Mucosa of descending colon (tissue), 3 donors: ENCODE data around the gene KSR2. TPM values are rescaled to one million over a fixed set of nuclear protein-coding genes. Genes with fewer than 3 reads are reported as not detected.

ENCODE experiments used
- ATAC-seq: fragments of 200-7000 bp; cut with Tn5 transposase; one replicate; pipeline ENCODE4 v1.9.1; 2020; ENCODE audit warnings: mild to moderate bottlenecking, moderate library complexity
- DNase-seq, 3 donors: peaks; one replicate each; pipeline ENCODE4 v3.0.0-alpha.2; 2020
- H3K36me3 ChIP-seq: fragments of 200-600 bp; one replicate; pipeline ENCODE4 v1.8.0; 2021; ENCODE audit warnings: low read depth, mild to moderate bottlenecking
- H3K4me1 ChIP-seq: fragments of 200-600 bp; one replicate; pipeline ENCODE4 v1.8.0; 2021; ENCODE audit warnings: low read depth, mild to moderate bottlenecking
- H3K4me3 ChIP-seq: fragments of 200-600 bp; one replicate; pipeline ENCODE4 v1.8.0; 2021; ENCODE audit warnings: mild to moderate bottlenecking
- H3K9me3 ChIP-seq: fragments of 200-600 bp; one replicate; pipeline ENCODE4 v1.8.0; 2021; ENCODE audit warnings: mild to moderate bottlenecking
- intact Hi-C, 2 donors: fragments of 100-400 bp; cut with DNase I in 1 of 2; cut with micrococcal nuclease in 1 of 2; formaldehyde crosslinking; loops; one replicate each; pipeline versions ENCODE4 v1.11.0 to v1.11.1; 2022; cut with DNase I, micrococcal nuclease
- total RNA-seq, 3 donors: library from RNA; stranded (reverse); fragmentation: NEBNext Ultra II Directional in 2 of 3; extraction: Animal tissue kit (Norgen Biotek cat#: 25700) in 2 of 3; gene quantifications; one replicate each; pipeline versions ENCODE4 v1.2.1 to v1.2.4, GENCODE V29; 2021 to 2023
- TF ChIP-seq, protein P1 (sequence below): fragments of 200-600 bp; IDR thresholded peaks from one replicate; pipeline ENCODE4 v1.8.0; 2022; ENCODE audit warnings: antibody characterized with exemption, mild to moderate bottlenecking
- donor health status: DM: no; HTN: no; CAD: no; lungs with moderate emphysema.
- donor health status: DM: no; HTN: no; CAD: no.
- donor health status: DM: no; HTN: yes; CAD: no.

KSR2 gene
- total RNA-seq, 3 donors from 2014 or later, result 1.4 to 2.8 (median 2.5) TPM

DNA sequence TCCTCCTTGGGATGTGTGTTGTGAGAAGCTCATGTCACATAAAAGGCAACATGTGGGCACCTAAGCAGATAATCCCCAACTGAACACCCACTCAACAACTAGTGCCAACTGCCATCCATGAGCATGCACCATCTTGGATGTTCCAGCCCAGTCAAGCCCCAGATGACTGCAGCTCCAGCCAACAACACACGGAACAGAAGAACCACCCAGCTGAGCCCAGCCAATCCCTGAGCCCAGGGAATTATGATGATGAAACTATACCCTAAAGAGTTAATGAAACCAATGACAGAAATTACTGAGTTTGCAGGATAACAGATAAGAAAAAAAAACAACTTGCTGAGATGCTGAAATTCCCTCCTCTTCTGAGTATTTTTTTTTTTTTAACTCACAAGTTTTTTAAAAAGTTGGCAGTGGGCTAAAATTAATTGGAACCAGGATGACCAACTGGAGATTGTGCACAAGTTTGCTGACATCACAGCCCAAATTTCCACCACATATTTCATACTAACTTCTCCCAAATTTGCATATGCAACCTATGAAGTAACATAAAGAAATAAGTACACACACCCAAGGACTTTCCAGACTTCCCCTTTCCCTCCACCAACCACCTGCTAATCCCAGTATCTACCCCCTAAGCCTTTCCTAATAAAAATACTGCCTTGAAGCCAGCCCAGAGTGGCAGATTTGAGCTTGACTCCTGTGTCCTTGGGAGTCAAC lies 124.5 kb downstream of the KSR2 start:
- ATAC-seq (no peak), DNase-seq (no peak)
- no peaks in the 10 kb centered on the region for H3K9me3 ChIP-seq
- no peaks in the 10 kb centered on the region for H3K4me1 ChIP-seq
- TF ChIP-seq, protein P1, sequence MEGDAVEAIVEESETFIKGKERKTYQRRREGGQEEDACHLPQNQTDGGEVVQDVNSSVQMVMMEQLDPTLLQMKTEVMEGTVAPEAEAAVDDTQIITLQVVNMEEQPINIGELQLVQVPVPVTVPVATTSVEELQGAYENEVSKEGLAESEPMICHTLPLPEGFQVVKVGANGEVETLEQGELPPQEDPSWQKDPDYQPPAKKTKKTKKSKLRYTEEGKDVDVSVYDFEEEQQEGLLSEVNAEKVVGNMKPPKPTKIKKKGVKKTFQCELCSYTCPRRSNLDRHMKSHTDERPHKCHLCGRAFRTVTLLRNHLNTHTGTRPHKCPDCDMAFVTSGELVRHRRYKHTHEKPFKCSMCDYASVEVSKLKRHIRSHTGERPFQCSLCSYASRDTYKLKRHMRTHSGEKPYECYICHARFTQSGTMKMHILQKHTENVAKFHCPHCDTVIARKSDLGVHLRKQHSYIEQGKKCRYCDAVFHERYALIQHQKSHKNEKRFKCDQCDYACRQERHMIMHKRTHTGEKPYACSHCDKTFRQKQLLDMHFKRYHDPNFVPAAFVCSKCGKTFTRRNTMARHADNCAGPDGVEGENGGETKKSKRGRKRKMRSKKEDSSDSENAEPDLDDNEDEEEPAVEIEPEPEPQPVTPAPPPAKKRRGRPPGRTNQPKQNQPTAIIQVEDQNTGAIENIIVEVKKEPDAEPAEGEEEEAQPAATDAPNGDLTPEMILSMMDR, result no peak
- no peak overlapping the region for H3K4me3 ChIP-seq
- intact Hi-C loops, result no loop called here
- no peaks in the 10 kb centered on the region for H3K36me3 ChIP-seq

DNA sequence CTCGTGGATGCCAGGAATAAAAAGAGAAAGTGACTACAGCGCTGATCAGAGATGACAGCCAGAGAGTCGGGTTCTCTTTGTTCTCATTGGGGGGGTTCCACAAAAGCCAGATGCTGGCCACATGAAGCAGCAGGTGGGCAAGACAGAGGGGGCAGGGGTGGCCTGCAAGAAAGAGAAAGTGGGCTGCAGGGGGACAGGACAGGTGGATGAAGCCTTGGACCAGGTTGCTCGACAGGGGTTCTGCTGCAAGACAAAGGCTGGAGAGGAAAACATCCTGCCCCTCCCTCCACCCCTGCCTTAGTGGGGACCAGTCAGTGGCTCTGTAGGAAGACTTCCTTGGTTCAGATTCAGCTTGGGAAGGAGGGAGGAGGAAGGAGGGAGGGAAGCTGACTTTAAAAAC lies 126.2 kb downstream of the KSR2 start:
- no peak for DNase-seq
- TF ChIP-seq, protein P1, result no peak
- Histone ChIP-seq H3K9me3 (no peaks in the 10 kb centered on the region), H3K36me3 (no peaks in the 10 kb centered on the region), H3K4me1 (no peaks in the 10 kb centered on the region), H3K4me3 (no peak overlapping the region)
- intact Hi-C loops, result no loop called here
- no peak for ATAC-seq

DNA sequence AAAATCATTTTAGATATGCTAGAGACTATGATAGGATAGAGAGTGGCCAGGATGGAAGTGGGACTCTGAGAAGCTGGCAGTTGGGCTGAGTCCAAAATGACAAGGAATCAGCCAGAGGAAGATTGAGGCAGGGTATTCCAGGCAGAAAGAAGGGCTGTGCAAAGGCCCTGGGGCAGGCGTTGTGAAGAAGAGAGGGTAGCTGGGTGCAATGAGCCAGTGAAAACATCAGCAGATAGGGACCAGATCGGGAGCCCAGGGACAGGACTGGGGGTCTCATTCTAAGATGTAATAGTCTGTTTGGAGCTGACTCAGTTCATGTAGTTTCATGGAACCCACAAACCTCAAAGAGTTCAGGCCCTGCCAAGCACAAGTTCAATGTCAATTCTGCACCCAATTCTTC lies 126.6 kb downstream of the KSR2 start:
- no peaks in the 10 kb centered on the region for H3K9me3 ChIP-seq
- ATAC-seq (no peak), DNase-seq (no peak)
- H3K36me3 ChIP-seq, result no peaks in the 10 kb centered on the region
- TF ChIP-seq, protein P1, result no peak
- no peaks in the 10 kb centered on the region for H3K4me1 ChIP-seq
- intact Hi-C loops, result no loop called here
- H3K4me3 ChIP-seq, result no peak overlapping the region

DNA sequence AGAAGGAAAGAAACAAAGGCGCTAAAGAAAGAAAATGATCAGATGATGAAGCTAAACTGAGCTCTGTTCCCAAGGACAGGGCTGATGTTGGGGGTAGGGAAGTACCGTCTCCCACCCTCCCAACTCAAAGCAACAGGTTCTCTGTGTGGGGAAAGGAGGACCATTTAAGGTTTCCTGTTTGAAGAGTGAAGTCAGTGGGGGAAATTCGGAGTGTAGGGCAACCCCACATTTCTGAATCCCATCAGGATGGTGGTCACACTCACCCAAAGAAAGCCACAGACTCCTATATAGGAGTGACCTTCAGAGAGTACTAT lies 131.1 kb downstream of the KSR2 start:
- Histone ChIP-seq H3K4me1 (no peaks in the 10 kb centered on the region), H3K36me3 (no peaks in the 10 kb centered on the region), H3K9me3 (no peaks in the 10 kb centered on the region), H3K4me3 (no peak overlapping the region)
- ATAC-seq, result no peak
- DNase-seq, result no peak
- TF ChIP-seq, protein P1, result no peak
- intact Hi-C loops, result loop anchor here (2.0 to 10.0 kb wide), 4 partner anchors 243 to 623 kb away; no protein-coding TSS in a partner anchor

DNA sequence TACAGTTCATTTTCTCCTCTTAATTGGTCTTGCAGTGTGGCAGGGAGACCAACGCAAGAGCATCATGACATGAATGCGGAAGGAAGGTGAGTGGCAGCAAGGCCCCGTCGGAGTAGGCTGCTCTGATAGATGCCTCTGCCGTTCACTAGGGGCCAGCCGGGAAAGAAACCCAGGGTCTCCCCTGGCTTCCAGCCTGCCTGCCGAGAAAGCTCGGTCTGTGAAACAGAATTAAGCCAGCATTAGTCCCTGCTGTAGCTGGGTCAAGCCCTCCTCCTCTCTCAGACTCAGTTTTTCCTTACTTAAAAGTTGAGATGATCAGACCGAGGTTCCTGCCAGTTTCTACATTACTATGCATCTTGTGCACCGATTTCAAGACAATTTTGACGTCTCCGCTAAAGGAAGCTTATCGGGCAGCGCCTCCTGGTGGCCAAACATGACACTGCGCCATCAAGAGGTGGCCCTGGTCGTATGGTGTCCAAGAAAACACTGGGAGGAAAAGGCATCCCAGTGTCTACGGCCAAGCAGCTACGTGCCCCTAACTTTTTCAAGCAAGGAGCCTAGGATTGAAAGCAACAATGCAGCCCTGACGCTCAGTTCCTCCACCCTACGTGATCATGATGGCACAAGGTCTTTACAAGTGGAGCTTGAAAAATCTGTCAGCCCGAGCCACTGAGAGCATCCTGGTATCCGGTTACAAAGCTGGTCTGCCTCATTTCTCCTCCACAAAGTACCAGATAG lies 131.6 kb downstream of the KSR2 start:
- H3K4me1 ChIP-seq, result no peaks in the 10 kb centered on the region
- no peaks in the 10 kb centered on the region for H3K9me3 ChIP-seq
- peak; percentile 69 to 90 (median 86) for DNase-seq
- no peak overlapping the region for H3K4me3 ChIP-seq
- intact Hi-C loops, result loop anchor here (2.0 to 10.0 kb wide), 4 partner anchors 242 to 622 kb away; no protein-coding TSS in a partner anchor
- ATAC-seq, result peak; percentile 89
- H3K36me3 ChIP-seq, result no peaks in the 10 kb centered on the region
- TF ChIP-seq, protein P1, result peak; percentile 90
